HCT116 (cell line): ENCODE measurements around the gene RAD54L2. TPM values are rescaled to one million over a fixed set of nuclear protein-coding genes. Genes with fewer than 3 reads are reported as not detected.

Experiments used
- ATAC-seq: fragments of 200-7000 bp; cut with Tn5 transposase; 2 replicates; pipeline ENCODE4 v1.9.1; 2020; ENCODE audit warnings: mild to moderate bottlenecking, moderate library complexity
- BruUV-seq: library from RNA; stranded (reverse); fragments of 400-500 nt; replicated peaks from 2 replicates; lab custom pipeline; 2021; lab: Mats Ljungman, UMichigan
- CTCF ChIA-PET: fragments of 300-600 bp; sonication (Branson Sonifier 250); formaldehyde crosslinking; loops from one replicate; lab custom pipeline; 2021; ENCODE audit warnings: antibody characterized with exemption; lab: Charles Lee
- POLR2A ChIA-PET: fragments of 300-600, 350-600 bp; sonication (Branson Sonifier 250); formaldehyde crosslinking; loops from one replicate; lab custom pipeline; 2021; ENCODE audit warnings: antibody characterized with exemption; lab: Charles Lee
- RAD21 ChIA-PET, 2 experiments: fragments of 300-600 bp; sonication (Branson Sonifier 250); formaldehyde crosslinking; loops; one replicate each; lab custom pipeline; 2023; ENCODE audit warnings: low total read pairs in 2 of 2; ENCODE audit not compliant: uncharacterized antibody in 2 of 2, unreplicated experiment in 2 of 2, low non-redundant PET in 1 of 2; lab: Charles Lee
- DNase-seq: peaks from one replicate; pipeline ENCODE4 v3.0.0-alpha.2; 2010; ENCODE audit warnings: low read depth, low spot score
- H2AFZ ChIP-seq: fragments of 200-600 bp; shearing (Covaris generic), sonication (generic); 2 replicates; pipeline ENCODE4 v1.6.1; 2017; ENCODE audit warnings: low read depth, mixed run types, mixed read lengths, antibody characterized with exemption, low read length; ENCODE audit not compliant: poor library complexity, severe bottlenecking
- H3K27ac ChIP-seq: 2 replicates; pipeline ENCODE4 v1.5.1; 2012; ENCODE audit warnings: low read depth, low read length
- H3K27me3 ChIP-seq: fragments of 200-600 bp; sonication (generic); 2 replicates; pipeline ENCODE4 v1.6.1; 2016; ENCODE audit warnings: mixed run types, low read length, mixed read lengths; ENCODE audit not compliant: insufficient read depth
- H3K36me3 ChIP-seq, 2 experiments: fragments of 200-500 bp in 1 of 2; fragments of 200-600 bp in 1 of 2; sonication (Bioruptor generic) in 1 of 2; sonication (generic) in 1 of 2; 2 replicates each; pipeline versions ENCODE4 v1.5.1 to v1.6.1; 2014 to 2016; ENCODE audit warnings: low read length in 2 of 2, inconsistent platforms in 1 of 2, mixed read lengths in 1 of 2, mixed run types in 1 of 2; ENCODE audit not compliant: insufficient read depth in 2 of 2, control insufficient read depth in 1 of 2
- H3K4me1 ChIP-seq, 2 experiments: fragments of 200-600 bp in 1 of 2; sonication (generic) in 1 of 2; 2 replicates each; pipeline versions ENCODE4 v1.5.1 to v1.6.1; 2012 to 2017; ENCODE audit warnings: low read length in 2 of 2, inconsistent platforms in 1 of 2, mild to moderate bottlenecking in 1 of 2, mixed read lengths in 1 of 2, mixed run types in 1 of 2, moderate library complexity in 1 of 2; ENCODE audit not compliant: insufficient read depth in 2 of 2, control insufficient read depth in 1 of 2
- H3K4me2 ChIP-seq: fragments of 200-600 bp; sonication (generic); 2 replicates; pipeline ENCODE4 v1.6.1; 2017; ENCODE audit warnings: mixed run types, low read length, mixed read lengths
- H3K4me3 ChIP-seq, 2 experiments: fragments of 200-600 bp in 1 of 2; sonication (generic) in 1 of 2; replicated peaks in 1 of 2; 2 replicates each; pipeline ENCODE4 v1.5.1; 2011 to 2016; ENCODE audit warnings: low read length in 2 of 2, control low read depth in 1 of 2, low read depth in 1 of 2, mild to moderate bottlenecking in 1 of 2, mixed read lengths in 1 of 2, mixed run types in 1 of 2
- H3K79me2 ChIP-seq: fragments of 200-600 bp; sonication (generic); 2 replicates; pipeline ENCODE4 v1.6.1; 2017; ENCODE audit warnings: mild to moderate bottlenecking, mixed run types, low read length, moderate library complexity, mixed read lengths; ENCODE audit not compliant: insufficient read depth
- H3K9ac ChIP-seq: fragments of 200-600 bp; sonication (generic); 2 replicates; pipeline ENCODE4 v1.6.1; 2016; ENCODE audit warnings: low read length, mixed read lengths
- H3K9me2 ChIP-seq: fragments of 200-600 bp; sonication (generic), shearing (Covaris generic); 2 replicates; pipeline ENCODE4 v1.6.1; 2017; ENCODE audit warnings: mixed run types, mild to moderate bottlenecking, moderate library complexity; ENCODE audit not compliant: insufficient read depth
- H3K9me3 ChIP-seq, 2 experiments: fragments of 200-500 bp in 1 of 2; fragments of 200-600 bp in 1 of 2; sonication (Bioruptor generic) in 1 of 2; sonication (generic) in 1 of 2; 2 replicates each; pipeline ENCODE4 v1.6.1; 2014 to 2017; ENCODE audit warnings: low read length in 2 of 2, mixed read lengths in 2 of 2, inconsistent platforms in 1 of 2, low read depth in 1 of 2, mild to moderate bottlenecking in 1 of 2, mixed run types in 1 of 2, moderate library complexity in 1 of 2; ENCODE audit not compliant: control insufficient read depth in 1 of 2, insufficient read depth in 1 of 2
- H4K20me1 ChIP-seq: fragments of 200-600 bp; sonication (generic), shearing (Covaris generic); 2 replicates; pipeline ENCODE4 v1.6.1; 2017; ENCODE audit warnings: mixed run types, mild to moderate bottlenecking, moderate library complexity; ENCODE audit not compliant: insufficient read depth
- CEBPB ChIP-seq: IDR thresholded peaks from 2 replicates; pipeline ENCODE4 v1.6.1; 2012; ENCODE audit warnings: low read depth
- ELF1 ChIP-seq: IDR thresholded peaks from 2 replicates; pipeline ENCODE4 v1.6.1; 2012; ENCODE audit warnings: low read depth, borderline replicate concordance
- EZH2phosphoT487 ChIP-seq: fragments of 200-600 bp; IDR thresholded peaks from 2 replicates; pipeline ENCODE4 v1.6.1; 2018; ENCODE audit warnings: antibody characterized with exemption, borderline replicate concordance
- JUND ChIP-seq: IDR thresholded peaks from 2 replicates; pipeline ENCODE4 v1.6.1; 2012
- POLR2A ChIP-seq: IDR thresholded peaks from 2 replicates; pipeline ENCODE4 v1.7.0; 2011; ENCODE audit warnings: borderline replicate concordance; ENCODE audit not compliant: insufficient read depth, insufficient read length; ENCODE audit errors: extremely low read depth
- SIN3A ChIP-seq: IDR thresholded peaks from 2 replicates; pipeline ENCODE4 v1.6.1; 2012; ENCODE audit warnings: low read depth
- SRF ChIP-seq: IDR thresholded peaks from 2 replicates; pipeline ENCODE4 v1.6.1; 2012; ENCODE audit warnings: low read depth
- TCF7L2 ChIP-seq: IDR thresholded peaks from 2 replicates; pipeline ENCODE4 v1.7.0; 2011; ENCODE audit warnings: borderline replicate concordance, inconsistent platforms; ENCODE audit not compliant: insufficient read depth, insufficient read length; ENCODE audit errors: extremely low read depth
- YY1 ChIP-seq: IDR thresholded peaks from 2 replicates; pipeline ENCODE4 v1.6.1; 2011; ENCODE audit warnings: low read length, low read depth, moderate library complexity, mild to moderate bottlenecking; ENCODE audit not compliant: insufficient replicate concordance; ENCODE audit errors: extremely low read depth
- ZFX ChIP-seq: fragments of 450-650 bp; IDR thresholded peaks from 2 replicates; pipeline ENCODE4 v1.6.1; 2017
- ZNF274 ChIP-seq: fragments of 200-500 bp; sonication (Bioruptor generic); IDR thresholded peaks from 2 replicates; pipeline ENCODE4 v1.6.1; 2014; ENCODE audit warnings: mild to moderate bottlenecking, low read depth, low read length, inconsistent platforms
- intact Hi-C: fragments of 100-400 bp; cut with micrococcal nuclease; formaldehyde crosslinking; loops from 2 replicates; pipeline ENCODE4 v1.10.0; 2022
- total RNA-seq: library from RNA; stranded (reverse); gene quantifications from one replicate; pipeline ENCODE4 v1.2.1, GENCODE V29; 2021; ENCODE audit not compliant: unreplicated experiment
- TF ChIP-seq, protein P1 (sequence below): IDR thresholded peaks from 2 replicates; pipeline ENCODE4 v1.6.1; 2012; ENCODE audit warnings: low read depth
- TF ChIP-seq, protein P2 (sequence below): IDR thresholded peaks from 2 replicates; pipeline ENCODE4 v1.6.1; 2011; ENCODE audit warnings: mild to moderate bottlenecking, low read length, moderate library complexity; ENCODE audit not compliant: insufficient replicate concordance; ENCODE audit errors: extremely low read depth
- TF ChIP-seq, protein P3 (sequence below), 3 experiments: fragments of 200-600 bp in 1 of 3; sonication (generic) in 1 of 3; IDR thresholded peaks in 2 of 3; conservative IDR thresholded peaks in 1 of 3; 2 replicates each; pipeline ENCODE4 v1.5.1; 2012 to 2017; ENCODE audit warnings: low read depth in 2 of 3, low read length in 2 of 3, antibody characterized with exemption in 1 of 3, borderline replicate concordance in 1 of 3, control low read depth in 1 of 3, mild to moderate bottlenecking in 1 of 3, mixed read lengths in 1 of 3, mixed run types in 1 of 3, moderate library complexity in 1 of 3; ENCODE audit not compliant: insufficient read depth in 1 of 3

RAD54L2 gene
- total RNA-seq, 1 experiment from 2014 or later = 20.2 TPM

- POLR2A ChIA-PET = no interaction called here
These were observed 8.8 kb downstream of the RAD54L2 start for GRCh38 chr3:51547274-51547673.

More at GRCh38 chr3:51547274-51547673, 8.8 kb downstream of the RAD54L2 start:
- H3K27ac ChIP-seq = no peak overlapping the region
- RAD21 ChIA-PET = no interaction called here
- BruUV-seq = no TSS peak
- H3K9ac ChIP-seq = no peak overlapping the region
- H3K4me2 ChIP-seq = no peak overlapping the region
- intact Hi-C loops = no loop called here
- H3K27me3 ChIP-seq = no peaks in the 10 kb centered on the region
- no peak overlapping the region for H3K4me3 ChIP-seq
- no peak for ATAC-seq
- peaks cover 49% of the 10 kb centered on the region for H3K79me2 ChIP-seq
- H2AFZ ChIP-seq = no peak overlapping the region
- CTCF ChIA-PET = interaction anchor here (1.1 kb wide), 1 partner anchor 45 kb away, joined by 4 read pairs; no protein-coding TSS in a partner anchor
- no peaks in the 10 kb centered on the region for H3K4me1 ChIP-seq
- no peaks in the 10 kb centered on the region for H3K9me2 ChIP-seq
- no peaks in the 10 kb centered on the region for H3K9me3 ChIP-seq
- no peaks in the 10 kb centered on the region for H4K20me1 ChIP-seq
- no peak for DNase-seq
- TF ChIP-seq ZFX (no peak), POLR2A (no peak), TCF7L2 (no peak), ELF1 (no peak), EZH2phosphoT487 (no peak), ZNF274 (no peak), YY1 (no peak), SRF (no peak), CEBPB (no peak), JUND (no peak), SIN3A (no peak)
- TF ChIP-seq, protein P1, sequence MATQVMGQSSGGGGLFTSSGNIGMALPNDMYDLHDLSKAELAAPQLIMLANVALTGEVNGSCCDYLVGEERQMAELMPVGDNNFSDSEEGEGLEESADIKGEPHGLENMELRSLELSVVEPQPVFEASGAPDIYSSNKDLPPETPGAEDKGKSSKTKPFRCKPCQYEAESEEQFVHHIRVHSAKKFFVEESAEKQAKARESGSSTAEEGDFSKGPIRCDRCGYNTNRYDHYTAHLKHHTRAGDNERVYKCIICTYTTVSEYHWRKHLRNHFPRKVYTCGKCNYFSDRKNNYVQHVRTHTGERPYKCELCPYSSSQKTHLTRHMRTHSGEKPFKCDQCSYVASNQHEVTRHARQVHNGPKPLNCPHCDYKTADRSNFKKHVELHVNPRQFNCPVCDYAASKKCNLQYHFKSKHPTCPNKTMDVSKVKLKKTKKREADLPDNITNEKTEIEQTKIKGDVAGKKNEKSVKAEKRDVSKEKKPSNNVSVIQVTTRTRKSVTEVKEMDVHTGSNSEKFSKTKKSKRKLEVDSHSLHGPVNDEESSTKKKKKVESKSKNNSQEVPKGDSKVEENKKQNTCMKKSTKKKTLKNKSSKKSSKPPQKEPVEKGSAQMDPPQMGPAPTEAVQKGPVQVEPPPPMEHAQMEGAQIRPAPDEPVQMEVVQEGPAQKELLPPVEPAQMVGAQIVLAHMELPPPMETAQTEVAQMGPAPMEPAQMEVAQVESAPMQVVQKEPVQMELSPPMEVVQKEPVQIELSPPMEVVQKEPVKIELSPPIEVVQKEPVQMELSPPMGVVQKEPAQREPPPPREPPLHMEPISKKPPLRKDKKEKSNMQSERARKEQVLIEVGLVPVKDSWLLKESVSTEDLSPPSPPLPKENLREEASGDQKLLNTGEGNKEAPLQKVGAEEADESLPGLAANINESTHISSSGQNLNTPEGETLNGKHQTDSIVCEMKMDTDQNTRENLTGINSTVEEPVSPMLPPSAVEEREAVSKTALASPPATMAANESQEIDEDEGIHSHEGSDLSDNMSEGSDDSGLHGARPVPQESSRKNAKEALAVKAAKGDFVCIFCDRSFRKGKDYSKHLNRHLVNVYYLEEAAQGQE = no peak
- TF ChIP-seq, protein P2, sequence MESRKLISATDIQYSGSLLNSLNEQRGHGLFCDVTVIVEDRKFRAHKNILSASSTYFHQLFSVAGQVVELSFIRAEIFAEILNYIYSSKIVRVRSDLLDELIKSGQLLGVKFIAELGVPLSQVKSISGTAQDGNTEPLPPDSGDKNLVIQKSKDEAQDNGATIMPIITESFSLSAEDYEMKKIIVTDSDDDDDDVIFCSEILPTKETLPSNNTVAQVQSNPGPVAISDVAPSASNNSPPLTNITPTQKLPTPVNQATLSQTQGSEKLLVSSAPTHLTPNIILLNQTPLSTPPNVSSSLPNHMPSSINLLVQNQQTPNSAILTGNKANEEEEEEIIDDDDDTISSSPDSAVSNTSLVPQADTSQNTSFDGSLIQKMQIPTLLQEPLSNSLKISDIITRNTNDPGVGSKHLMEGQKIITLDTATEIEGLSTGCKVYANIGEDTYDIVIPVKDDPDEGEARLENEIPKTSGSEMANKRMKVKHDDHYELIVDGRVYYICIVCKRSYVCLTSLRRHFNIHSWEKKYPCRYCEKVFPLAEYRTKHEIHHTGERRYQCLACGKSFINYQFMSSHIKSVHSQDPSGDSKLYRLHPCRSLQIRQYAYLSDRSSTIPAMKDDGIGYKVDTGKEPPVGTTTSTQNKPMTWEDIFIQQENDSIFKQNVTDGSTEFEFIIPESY = no peak
- TF ChIP-seq, protein P3, sequence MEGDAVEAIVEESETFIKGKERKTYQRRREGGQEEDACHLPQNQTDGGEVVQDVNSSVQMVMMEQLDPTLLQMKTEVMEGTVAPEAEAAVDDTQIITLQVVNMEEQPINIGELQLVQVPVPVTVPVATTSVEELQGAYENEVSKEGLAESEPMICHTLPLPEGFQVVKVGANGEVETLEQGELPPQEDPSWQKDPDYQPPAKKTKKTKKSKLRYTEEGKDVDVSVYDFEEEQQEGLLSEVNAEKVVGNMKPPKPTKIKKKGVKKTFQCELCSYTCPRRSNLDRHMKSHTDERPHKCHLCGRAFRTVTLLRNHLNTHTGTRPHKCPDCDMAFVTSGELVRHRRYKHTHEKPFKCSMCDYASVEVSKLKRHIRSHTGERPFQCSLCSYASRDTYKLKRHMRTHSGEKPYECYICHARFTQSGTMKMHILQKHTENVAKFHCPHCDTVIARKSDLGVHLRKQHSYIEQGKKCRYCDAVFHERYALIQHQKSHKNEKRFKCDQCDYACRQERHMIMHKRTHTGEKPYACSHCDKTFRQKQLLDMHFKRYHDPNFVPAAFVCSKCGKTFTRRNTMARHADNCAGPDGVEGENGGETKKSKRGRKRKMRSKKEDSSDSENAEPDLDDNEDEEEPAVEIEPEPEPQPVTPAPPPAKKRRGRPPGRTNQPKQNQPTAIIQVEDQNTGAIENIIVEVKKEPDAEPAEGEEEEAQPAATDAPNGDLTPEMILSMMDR (IDR thresholded peaks at IDR 0.05 in 2 of 3, conservative IDR thresholded peaks at IDR 0.05 in 1 of 3; ENCODE audit: borderline replicate concordance in 1 of 3, insufficient read depth in 1 of 3, low read depth in 2 of 3, low read length in 2 of 3) = no peak
- 0 out of 4 replicates have a peak, but pooled peaks cover 0 to 2% of the 10 kb centered on the region in 2 experiments for H3K36me3 ChIP-seq
